ENCODE measurements around the gene MYT1. TPM values are rescaled to one million over a fixed set of nuclear protein-coding genes. Genes with fewer than 3 reads are reported as not detected.

Gene MYT1
- total and polyA plus RNA-seq, 4 donors, result under 0.01 to 6.5 (median 0.08) TPM

GRCh38 chr20:64156886-64157875, 7.1 kb upstream of the MYT1 start:
- H3K9ac ChIP-seq (ENCODE audit: low read depth in 1 of 2, low read length in 2 of 2), result no peak overlapping the region
- TF ChIP-seq ZBTB33 (IDR thresholded peaks at IDR 0.05) (no peak), REST (IDR thresholded peaks at IDR 0.05) (no peak), HNF4A (conservative IDR thresholded peaks at IDR 0.05) (no peak), EGR1 (IDR thresholded peaks at IDR 0.05; ENCODE audit: low read depth in 2 of 2) (no peak), TAF1 (conservative IDR thresholded peaks at IDR 0.05) (no peak), NR2F2 (IDR thresholded peaks at IDR 0.05) (no peak), RXRA (IDR thresholded peaks at IDR 0.05) (no peak), GABPA (IDR thresholded peaks at IDR 0.05 in 1 of 2, conservative IDR thresholded peaks at IDR 0.05 in 1 of 2) (no peak), RAD21 (IDR thresholded peaks at IDR 0.05) (no peak), FOXA1 (IDR thresholded peaks at IDR 0.05) (no peak), HNF4G (IDR thresholded peaks at IDR 0.05) (no peak), YY1 (IDR thresholded peaks at IDR 0.05) (no peak), MAX (IDR thresholded peaks at IDR 0.05) (no peak)
- no peaks in the 10 kb centered on the region for H3K9me3 ChIP-seq (ENCODE audit: control insufficient read depth in 4 of 4, low read length in 3 of 4)
- WGBS, result 77% methylated on average over 27 of the region's 27 CpGs
- no peaks in the 10 kb centered on the region for H3K4me1 ChIP-seq (ENCODE audit: control insufficient read depth in 4 of 4, insufficient read depth in 4 of 4, low read length in 3 of 4)
- no peak overlapping the region for H3K4me3 ChIP-seq (ENCODE audit: low read depth in 1 of 3, low read length in 3 of 3)
- no peaks in the 10 kb centered on the region for H3K36me3 ChIP-seq (ENCODE audit: control insufficient read depth in 4 of 4, insufficient read depth in 3 of 4, low read depth in 1 of 4, low read length in 3 of 4)
- no peak for DNase-seq (ENCODE audit: low spot score)
- no peak overlapping the region for H3K27ac ChIP-seq (ENCODE audit: low read depth in 1 of 2, low read length in 2 of 2)
- peaks cover 0 to 6% (median 2%) of the 10 kb centered on the region in 4 donors for H3K27me3 ChIP-seq (ENCODE audit: control insufficient read depth in 4 of 4, insufficient read depth in 4 of 4, low read length in 3 of 4)

GRCh38 chr20:64157878-64158277, 6.4 kb upstream of the MYT1 start:
- no peak overlapping the region for H3K4me3 ChIP-seq (ENCODE audit: low read depth in 1 of 3, low read length in 3 of 3)
- 68% methylated on average over 1 of the region's 1 CpG for WGBS
- no peaks in the 10 kb centered on the region for H3K9me3 ChIP-seq (ENCODE audit: control insufficient read depth in 4 of 4, low read length in 3 of 4)
- H3K9ac ChIP-seq (ENCODE audit: low read depth in 1 of 2, low read length in 2 of 2), result no peak overlapping the region
- no peak for TF ChIP-seq FOXA1 (IDR thresholded peaks at IDR 0.05)
- no peak for TF ChIP-seq JUND (IDR thresholded peaks at IDR 0.05)
- no peak for TF ChIP-seq TAF1 (conservative IDR thresholded peaks at IDR 0.05)
- no peak for TF ChIP-seq EGR1 (IDR thresholded peaks at IDR 0.05; ENCODE audit: low read depth in 2 of 2)
- TF ChIP-seq RAD21 (IDR thresholded peaks at IDR 0.05), result no peak
- no peak for TF ChIP-seq HNF4A (conservative IDR thresholded peaks at IDR 0.05)
- TF ChIP-seq GABPA (IDR thresholded peaks at IDR 0.05 in 1 of 2, conservative IDR thresholded peaks at IDR 0.05 in 1 of 2), result no peak
- TF ChIP-seq ZBTB33 (IDR thresholded peaks at IDR 0.05), result no peak
- TF ChIP-seq RXRA (IDR thresholded peaks at IDR 0.05), result no peak
- DNase-seq (ENCODE audit: low spot score), result no peak
- no peaks in the 10 kb centered on the region for H3K36me3 ChIP-seq (ENCODE audit: control insufficient read depth in 4 of 4, insufficient read depth in 3 of 4, low read depth in 1 of 4, low read length in 3 of 4)
- peaks cover 0 to 6% (median 2%) of the 10 kb centered on the region in 4 donors for H3K27me3 ChIP-seq (ENCODE audit: control insufficient read depth in 4 of 4, insufficient read depth in 4 of 4, low read length in 3 of 4)
- no peaks in the 10 kb centered on the region for H3K4me1 ChIP-seq (ENCODE audit: control insufficient read depth in 4 of 4, insufficient read depth in 4 of 4, low read length in 3 of 4)
- no peak overlapping the region for H3K27ac ChIP-seq (ENCODE audit: low read depth in 1 of 2, low read length in 2 of 2)
